ENCODE measurements around the gene THSD4. TPM values are rescaled to one million over a fixed set of nuclear protein-coding genes. Genes with fewer than 3 reads are reported as not detected.

THSD4 gene
- total RNA-seq, 2 experiments from 2014 or later: not detected

- no peaks in the 10 kb centered on the region for H3K9me3 ChIP-seq (ENCODE audit: control insufficient read depth in 1 of 2, insufficient read depth in 1 of 2, low read length in 2 of 2)
- Mint-ChIP-seq H3K9me3 (no peaks in the 10 kb centered on the region), H3K27me3 (peaks cover 75% of the 10 kb centered on the region), H3K36me3 (ENCODE audit: low read depth) (no peaks in the 10 kb centered on the region), H3K4me3 (no peak overlapping the region), H3K4me1 (ENCODE audit: low read depth) (peaks cover 3% of the 10 kb centered on the region), H3K27ac (no peak overlapping the region)
- H3K27me3 ChIP-seq (ENCODE audit: control insufficient read depth in 1 of 2, insufficient read depth in 2 of 2, low read length in 2 of 2): peaks cover 18 to 24% of the 10 kb centered on the region in 2 experiments
- no peaks in the 10 kb centered on the region for H3K36me3 ChIP-seq (ENCODE audit: insufficient read depth, low read length)
- ATAC-seq (ENCODE audit: poor library complexity) (no peak), DNase-seq (no peak)
- H3K4me1 ChIP-seq (ENCODE audit: insufficient read depth, low read length): no peaks in the 10 kb centered on the region
- H3K4me3 ChIP-seq (ENCODE audit: low read length): no peak overlapping the region
- no peak overlapping the region for H3K27ac ChIP-seq (ENCODE audit: low read depth in 1 of 2, low read length in 2 of 2)
- CTCF ChIA-PET: no interaction called here
- POLR2A ChIA-PET: no interaction called here
- no peak for TF ChIP-seq CTCF (IDR thresholded peaks at IDR 0.05)
- intact Hi-C loops (cut with DNase I, micrococcal nuclease): no loop called here
These were observed 6.2 kb downstream of the THSD4 start for GRCh38 chr15:71121442-71121841.

DNA sequence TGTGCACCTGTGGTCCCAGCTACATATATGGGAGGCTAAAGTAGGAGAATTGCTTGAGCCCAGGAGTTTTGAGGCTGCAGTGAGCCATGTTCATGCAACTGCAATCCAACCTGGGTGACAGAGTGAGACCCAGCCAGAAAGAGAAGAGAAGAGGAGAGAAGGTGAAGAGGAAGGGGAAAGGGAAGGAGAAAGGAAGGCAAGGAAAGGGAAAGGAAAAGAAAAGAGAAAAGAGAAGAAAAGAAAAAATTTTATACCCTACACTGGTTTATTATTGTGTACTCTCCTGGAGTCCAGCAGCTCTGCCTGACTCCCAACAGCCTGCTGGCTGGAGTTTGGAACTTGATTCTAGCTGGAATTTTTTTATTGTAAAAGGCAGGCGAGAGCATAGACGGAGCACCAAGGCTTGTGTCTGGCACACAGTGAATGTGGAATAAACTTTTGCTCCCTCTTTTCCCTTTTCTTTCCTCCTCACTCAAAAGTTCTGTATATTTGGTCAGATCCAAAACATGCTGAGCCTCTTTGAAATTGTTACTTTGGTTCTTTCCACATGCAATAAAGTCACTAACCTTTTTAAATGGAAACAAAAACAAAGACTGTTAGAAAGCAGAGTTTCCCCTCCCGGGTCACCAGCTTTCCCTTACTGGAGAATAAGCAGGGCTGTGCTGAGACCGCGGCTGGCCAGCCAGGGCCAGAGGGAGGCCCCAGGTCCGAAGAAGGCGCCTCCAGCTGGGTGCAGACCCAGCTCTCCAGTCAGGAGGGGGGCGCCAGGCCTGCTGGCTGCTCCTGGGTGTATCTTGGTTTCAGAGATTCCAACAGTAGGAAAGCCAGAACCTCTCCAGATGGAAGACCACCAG, 9.9 kb downstream of the THSD4 start:
- H3K4me1 Mint-ChIP-seq (ENCODE audit: low read depth): no peaks in the 10 kb centered on the region
- H3K4me1 ChIP-seq (ENCODE audit: insufficient read depth, low read length): no peaks in the 10 kb centered on the region
- TF ChIP-seq CTCF (IDR thresholded peaks at IDR 0.05): no peak

DNA sequence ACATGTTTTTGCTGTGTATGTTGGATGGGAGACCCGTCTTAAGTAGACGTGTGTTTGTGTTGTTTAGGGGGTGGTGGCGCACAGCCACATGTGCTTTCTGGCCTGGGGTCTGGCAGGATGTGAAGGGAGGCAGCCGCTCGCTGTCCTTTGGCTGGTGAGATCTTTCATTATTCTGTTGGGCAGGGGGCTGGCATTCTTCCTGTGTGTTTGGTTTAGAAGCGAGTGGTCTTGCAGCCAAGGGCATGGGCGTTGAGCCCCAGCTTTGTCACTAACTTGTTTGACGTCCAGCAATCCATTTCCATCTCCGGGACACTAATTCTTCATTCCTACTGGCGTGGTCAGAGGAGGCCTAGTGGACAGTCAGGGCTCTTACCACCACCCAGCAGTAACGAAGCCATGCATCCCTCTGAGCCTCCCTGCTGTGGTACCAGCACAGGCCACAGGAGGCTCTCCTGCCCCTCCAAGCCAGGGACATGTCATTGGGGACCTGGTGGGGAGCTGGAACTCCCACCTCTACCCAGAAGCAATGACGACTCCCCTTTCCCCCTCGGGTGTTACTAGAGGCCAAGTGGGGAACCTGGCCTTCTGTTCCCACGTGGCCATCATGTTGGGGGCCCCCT, 10.7 kb downstream of the THSD4 start:
- peaks cover 8 to 13% of the 10 kb centered on the region in 2 experiments for H3K27me3 ChIP-seq (ENCODE audit: control insufficient read depth in 1 of 2, insufficient read depth in 2 of 2, low read length in 2 of 2)
- H3K9me3 Mint-ChIP-seq: no peaks in the 10 kb centered on the region

More for the DNA sequence above, 9.9 kb downstream of the THSD4 start:
- no peaks in the 10 kb centered on the region for H3K36me3 Mint-ChIP-seq (ENCODE audit: low read depth)
- Histone ChIP-seq H3K4me3 (ENCODE audit: low read length) (no peak overlapping the region), H3K9me3 (ENCODE audit: control insufficient read depth in 1 of 2, insufficient read depth in 1 of 2, low read length in 2 of 2) (no peaks in the 10 kb centered on the region), H3K27me3 (ENCODE audit: control insufficient read depth in 1 of 2, insufficient read depth in 2 of 2, low read length in 2 of 2) (peaks cover 8 to 13% of the 10 kb centered on the region in 2 experiments), H3K27ac (ENCODE audit: low read depth in 1 of 2, low read length in 2 of 2) (no peak overlapping the region), H3K36me3 (ENCODE audit: insufficient read depth, low read length) (no peaks in the 10 kb centered on the region)
- no peak for ATAC-seq (ENCODE audit: poor library complexity)
- H3K9me3 Mint-ChIP-seq: no peaks in the 10 kb centered on the region
- no peak overlapping the region for H3K4me3 Mint-ChIP-seq
- ChIA-PET CTCF (no interaction called here), POLR2A (no interaction called here)
- intact Hi-C loops (cut with DNase I, micrococcal nuclease): no loop called here
- H3K27me3 Mint-ChIP-seq: peaks cover 49% of the 10 kb centered on the region
- no peak for DNase-seq
- no peak overlapping the region for H3K27ac Mint-ChIP-seq

More for the DNA sequence above, 10.7 kb downstream of the THSD4 start:
- Mint-ChIP-seq H3K4me3 (no peak overlapping the region), H3K27ac (no peak overlapping the region), H3K27me3 (peaks cover 42% of the 10 kb centered on the region), H3K36me3 (ENCODE audit: low read depth) (no peaks in the 10 kb centered on the region), H3K4me1 (ENCODE audit: low read depth) (no peaks in the 10 kb centered on the region)
- no peak for TF ChIP-seq CTCF (IDR thresholded peaks at IDR 0.05)
- DNase-seq (no peak), ATAC-seq (ENCODE audit: poor library complexity) (no peak)
- intact Hi-C loops (cut with DNase I, micrococcal nuclease): no loop called here
- H3K36me3 ChIP-seq (ENCODE audit: insufficient read depth, low read length): no peaks in the 10 kb centered on the region
- H3K27ac ChIP-seq (ENCODE audit: low read depth in 1 of 2, low read length in 2 of 2): no peak overlapping the region
- ChIA-PET CTCF (no interaction called here), POLR2A (no interaction called here)
- H3K4me3 ChIP-seq (ENCODE audit: low read length): no peak overlapping the region
- H3K9me3 ChIP-seq (ENCODE audit: control insufficient read depth in 1 of 2, insufficient read depth in 1 of 2, low read length in 2 of 2): no peaks in the 10 kb centered on the region
- H3K4me1 ChIP-seq (ENCODE audit: insufficient read depth, low read length): no peaks in the 10 kb centered on the region

All from CD4-positive, alpha-beta T cell (primary cell).